T47D (cell line): ENCODE results near the gene SUPT5H.

Source experiments
- DNase-seq, 2 experiments: peaks; one replicate each; pipeline versions ENCODE4 v3.0.0 to v3.0.0-alpha.2; 2011 to 2012; ENCODE audit warnings: low read depth in 1 of 2, low spot score in 1 of 2
- JUND ChIP-seq: IDR thresholded peaks from 2 replicates; pipeline ENCODE4 v1.6.1; 2012; ENCODE audit warnings: low read depth
- in situ Hi-C: cut with HindIII; loops from 2 replicates; pipeline ENCODE4 v1.10.0; 2016; ENCODE audit warnings: low sequenced_read_pairs, low pct_unique_long_range_greater_than_20kb

SUPT5H gene

GRCh38 chr19:39520541-39521484 is 75.4 kb downstream of the SUPT5H start:
- TF ChIP-seq JUND: no peak
- no peak for DNase-seq
- in situ Hi-C loops: no loop called here

GRCh38 chr19:39524495-39524894 is 79.1 kb downstream of the SUPT5H start:
- no peak for DNase-seq
- in situ Hi-C loops: no loop called here
- TF ChIP-seq JUND: no peak

- in situ Hi-C loops: no loop called here
- no peak for TF ChIP-seq JUND
- DNase-seq: no peak
Observed at GRCh38 chr19:39525205-39525604, 79.8 kb downstream of the SUPT5H start.
